Suprapubic skin (tissue), 4 donors: ENCODE measurements around the gene CTNNA1. TPM values are rescaled to one million over a fixed set of nuclear protein-coding genes. Genes with fewer than 3 reads are reported as not detected.
"Not testable (repeated sequence)": the region's sequence is repeated elsewhere in the genome, so short reads cannot be mapped to it uniquely, and the experiment has no call there.

ENCODE experiments used
- DNase-seq, 2 donors: peaks; one replicate each; pipeline ENCODE4 v3.0.0-alpha.2; 2019; ENCODE audit warnings: low spot score in 2 of 2
- H3K27ac ChIP-seq: fragments of 200-600 bp; sonication (generic); one replicate; pipeline ENCODE4 v1.5.1; 2019
- H3K27me3 ChIP-seq: fragments of 200-600 bp; sonication (generic); one replicate; pipeline ENCODE4 v1.5.1; 2019
- H3K36me3 ChIP-seq: fragments of 200-600 bp; sonication (generic); one replicate; pipeline ENCODE4 v1.5.1; 2019
- H3K4me1 ChIP-seq: fragments of 200-600 bp; sonication (generic); one replicate; pipeline ENCODE4 v1.5.1; 2019
- H3K4me3 ChIP-seq: fragments of 200-600 bp; sonication (generic); one replicate; pipeline ENCODE4 v1.5.1; 2019; ENCODE audit warnings: mild to moderate bottlenecking
- H3K9me3 ChIP-seq: fragments of 200-600 bp; sonication (generic); one replicate; pipeline ENCODE4 v1.5.1; 2019
- CTCF ChIP-seq, 2 donors: fragments of 200-600 bp in 1 of 2; fragments of 450-650 bp in 1 of 2; sonication (generic) in 1 of 2; IDR thresholded peaks; one replicate each; pipeline ENCODE4 v1.5.1; 2016 to 2019; ENCODE audit warnings: antibody characterized with exemption in 2 of 2, mild to moderate bottlenecking in 1 of 2, moderate library complexity in 1 of 2
- EP300 ChIP-seq: sonication (generic); formaldehyde crosslinking; IDR thresholded peaks from one replicate; pipeline ENCODE4 v1.6.1; 2017; ENCODE audit warnings: antibody characterized with exemption
- POLR2A ChIP-seq, 2 donors: fragments of 450-650 bp; IDR thresholded peaks; one replicate each; pipeline ENCODE4 v1.6.1; 2017; ENCODE audit warnings: antibody characterized with exemption in 2 of 2, mild to moderate bottlenecking in 2 of 2, moderate library complexity in 2 of 2
- POLR2AphosphoS5 ChIP-seq, 3 donors: sonication (generic); formaldehyde crosslinking; IDR thresholded peaks; one replicate each; pipeline ENCODE4 v1.6.1; 2017; ENCODE audit warnings: antibody characterized with exemption in 3 of 3
- WGBS: methylation state at CpG from one replicate; pipeline ENCODE4 v1.1.5; 2018; 5-methylcytosine and 5-hydroxymethylcytosine counted together
- total RNA-seq, 4 donors: library from RNA; depleted of rRNA; stranded (reverse); fragments of >200 nt; gene quantifications; one replicate each; pipeline ENCODE4 v1.1.0, GENCODE V29; 2016

The CTNNA1 gene
- total RNA-seq, 4 donors from 2014 or later, result 260 to 332 (median 279) TPM

- 89% methylated on average over 5 of the region's 5 CpGs for WGBS
- Histone ChIP-seq H3K27ac (no peak overlapping the region), H3K27me3 (no peaks in the 10 kb centered on the region), H3K36me3 (no peaks in the 10 kb centered on the region), H3K4me3 (no peak overlapping the region), H3K9me3 (no peaks in the 10 kb centered on the region), H3K4me1 (no peaks in the 10 kb centered on the region)
- TF ChIP-seq POLR2A (IDR thresholded peaks at IDR 0.05), result no peak
- TF ChIP-seq POLR2AphosphoS5 (IDR thresholded peaks at IDR 0.05), result no peak
- no peak for DNase-seq
Observed at GRCh38 chr5:138712791-138713190, 40.4 kb upstream of the CTNNA1 start.

- TF ChIP-seq POLR2A (IDR thresholded peaks at IDR 0.05) (no peak), CTCF (IDR thresholded peaks at IDR 0.05) (no peak), POLR2AphosphoS5 (IDR thresholded peaks at IDR 0.05) (no peak), EP300 (no peak)
- no peak for DNase-seq
- Histone ChIP-seq H3K9me3 (no peaks in the 10 kb centered on the region), H3K36me3 (no peaks in the 10 kb centered on the region), H3K27me3 (no peaks in the 10 kb centered on the region), H3K4me3 (no peak overlapping the region), H3K4me1 (no peaks in the 10 kb centered on the region), H3K27ac (no peak overlapping the region)
Observed at GRCh38 chr5:138713247-138713646, 40.0 kb upstream of the CTNNA1 start.

GRCh38 chr5:138714694-138715093, 38.5 kb upstream of the CTNNA1 start:
- H3K27ac ChIP-seq, result no peak overlapping the region
- TF ChIP-seq POLR2AphosphoS5 (IDR thresholded peaks at IDR 0.05) (no peak), EP300 (no peak), CTCF (IDR thresholded peaks at IDR 0.05) (no peak), POLR2A (IDR thresholded peaks at IDR 0.05) (no peak)
- no peak overlapping the region for H3K4me3 ChIP-seq
- H3K27me3 ChIP-seq, result no peaks in the 10 kb centered on the region
- H3K36me3 ChIP-seq, result no peaks in the 10 kb centered on the region
- no peaks in the 10 kb centered on the region for H3K9me3 ChIP-seq
- H3K4me1 ChIP-seq, result no peaks in the 10 kb centered on the region
- DNase-seq, result no peak
- WGBS, result 86% methylated on average over 3 of the region's 3 CpGs

- WGBS, result 78% methylated on average over 8 of the region's 8 CpGs
- not testable (repeated sequence) for H3K27me3 ChIP-seq, DNase-seq, H3K4me3 ChIP-seq, H3K36me3 ChIP-seq, H3K9me3 ChIP-seq, H3K4me1 ChIP-seq, H3K27ac ChIP-seq
Observed at GRCh38 chr5:138715931-138716432, 37.2 kb upstream of the CTNNA1 start.

- Histone ChIP-seq H3K9me3 (no peaks in the 10 kb centered on the region), H3K36me3 (no peaks in the 10 kb centered on the region), H3K27ac (no peak overlapping the region), H3K4me3 (no peak overlapping the region), H3K27me3 (no peaks in the 10 kb centered on the region), H3K4me1 (no peaks in the 10 kb centered on the region)
- 54% methylated on average over 3 of the region's 3 CpGs for WGBS
- DNase-seq, result no peak
- TF ChIP-seq CTCF (IDR thresholded peaks at IDR 0.05) (no peak), POLR2AphosphoS5 (IDR thresholded peaks at IDR 0.05) (no peak), POLR2A (IDR thresholded peaks at IDR 0.05) (no peak), EP300 (no peak)
Observed at GRCh38 chr5:138716456-138716924, 36.7 kb upstream of the CTNNA1 start.

GRCh38 chr5:138717399-138717798, 35.8 kb upstream of the CTNNA1 start:
- Histone ChIP-seq H3K9me3 (no peaks in the 10 kb centered on the region), H3K4me3 (no peak overlapping the region), H3K27ac (no peak overlapping the region), H3K36me3 (no peaks in the 10 kb centered on the region), H3K27me3 (no peaks in the 10 kb centered on the region), H3K4me1 (no peaks in the 10 kb centered on the region)
- 92% methylated on average over 3 of the region's 3 CpGs for WGBS
- DNase-seq, result no peak
- no peak for TF ChIP-seq POLR2AphosphoS5 (IDR thresholded peaks at IDR 0.05)
- no peak for TF ChIP-seq POLR2A (IDR thresholded peaks at IDR 0.05)
- no peak for TF ChIP-seq CTCF (IDR thresholded peaks at IDR 0.05)
- no peak for TF ChIP-seq EP300
